NB4 (cell line): ENCODE results near the gene CPD.

Source experiments
- MYC ChIP-seq: IDR thresholded peaks from 2 replicates; pipeline ENCODE4 v1.6.1; 2011; ENCODE audit warnings: low read depth, low read length
- POLR2A ChIP-seq: IDR thresholded peaks from 2 replicates; pipeline ENCODE4 v1.6.1; 2011; ENCODE audit warnings: mild to moderate bottlenecking; ENCODE audit not compliant: insufficient read length; ENCODE audit errors: extremely low read depth
- TF ChIP-seq, protein P1 (sequence below): IDR thresholded peaks from one replicate; pipeline ENCODE4 v1.5.1; 2012; ENCODE audit warnings: low read depth, low read length
- TF ChIP-seq, protein P2 (sequence below): IDR thresholded peaks from 2 replicates; pipeline ENCODE4 v1.6.1; 2011; ENCODE audit warnings: low read depth, low read length

DNA sequence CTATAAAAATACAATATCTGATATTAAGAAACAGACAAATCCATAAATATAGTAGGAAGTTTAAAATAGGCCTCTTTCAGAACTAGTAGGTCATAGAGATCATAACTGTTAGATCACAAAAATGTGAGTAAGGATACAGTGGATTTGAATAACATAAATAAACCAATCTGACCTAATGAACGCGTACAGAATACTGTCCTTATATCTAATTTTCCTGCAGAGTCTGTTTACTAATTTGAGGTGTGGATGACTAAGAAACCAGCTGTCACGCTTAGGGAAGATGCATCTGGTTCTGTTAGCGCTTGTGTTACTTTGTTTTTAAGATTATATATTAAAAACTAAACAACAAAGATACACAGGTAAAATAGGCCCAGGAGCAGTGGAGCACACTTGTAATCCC is 14.8 kb downstream of the CPD start:
- TF ChIP-seq POLR2A (no peak), MYC (no peak)
- TF ChIP-seq, protein P1, sequence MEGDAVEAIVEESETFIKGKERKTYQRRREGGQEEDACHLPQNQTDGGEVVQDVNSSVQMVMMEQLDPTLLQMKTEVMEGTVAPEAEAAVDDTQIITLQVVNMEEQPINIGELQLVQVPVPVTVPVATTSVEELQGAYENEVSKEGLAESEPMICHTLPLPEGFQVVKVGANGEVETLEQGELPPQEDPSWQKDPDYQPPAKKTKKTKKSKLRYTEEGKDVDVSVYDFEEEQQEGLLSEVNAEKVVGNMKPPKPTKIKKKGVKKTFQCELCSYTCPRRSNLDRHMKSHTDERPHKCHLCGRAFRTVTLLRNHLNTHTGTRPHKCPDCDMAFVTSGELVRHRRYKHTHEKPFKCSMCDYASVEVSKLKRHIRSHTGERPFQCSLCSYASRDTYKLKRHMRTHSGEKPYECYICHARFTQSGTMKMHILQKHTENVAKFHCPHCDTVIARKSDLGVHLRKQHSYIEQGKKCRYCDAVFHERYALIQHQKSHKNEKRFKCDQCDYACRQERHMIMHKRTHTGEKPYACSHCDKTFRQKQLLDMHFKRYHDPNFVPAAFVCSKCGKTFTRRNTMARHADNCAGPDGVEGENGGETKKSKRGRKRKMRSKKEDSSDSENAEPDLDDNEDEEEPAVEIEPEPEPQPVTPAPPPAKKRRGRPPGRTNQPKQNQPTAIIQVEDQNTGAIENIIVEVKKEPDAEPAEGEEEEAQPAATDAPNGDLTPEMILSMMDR, result no peak
- TF ChIP-seq, protein P2, sequence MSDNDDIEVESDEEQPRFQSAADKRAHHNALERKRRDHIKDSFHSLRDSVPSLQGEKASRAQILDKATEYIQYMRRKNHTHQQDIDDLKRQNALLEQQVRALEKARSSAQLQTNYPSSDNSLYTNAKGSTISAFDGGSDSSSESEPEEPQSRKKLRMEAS, result no peak
